ENCODE data around the gene SNED1.

SNED1 gene

DNA sequence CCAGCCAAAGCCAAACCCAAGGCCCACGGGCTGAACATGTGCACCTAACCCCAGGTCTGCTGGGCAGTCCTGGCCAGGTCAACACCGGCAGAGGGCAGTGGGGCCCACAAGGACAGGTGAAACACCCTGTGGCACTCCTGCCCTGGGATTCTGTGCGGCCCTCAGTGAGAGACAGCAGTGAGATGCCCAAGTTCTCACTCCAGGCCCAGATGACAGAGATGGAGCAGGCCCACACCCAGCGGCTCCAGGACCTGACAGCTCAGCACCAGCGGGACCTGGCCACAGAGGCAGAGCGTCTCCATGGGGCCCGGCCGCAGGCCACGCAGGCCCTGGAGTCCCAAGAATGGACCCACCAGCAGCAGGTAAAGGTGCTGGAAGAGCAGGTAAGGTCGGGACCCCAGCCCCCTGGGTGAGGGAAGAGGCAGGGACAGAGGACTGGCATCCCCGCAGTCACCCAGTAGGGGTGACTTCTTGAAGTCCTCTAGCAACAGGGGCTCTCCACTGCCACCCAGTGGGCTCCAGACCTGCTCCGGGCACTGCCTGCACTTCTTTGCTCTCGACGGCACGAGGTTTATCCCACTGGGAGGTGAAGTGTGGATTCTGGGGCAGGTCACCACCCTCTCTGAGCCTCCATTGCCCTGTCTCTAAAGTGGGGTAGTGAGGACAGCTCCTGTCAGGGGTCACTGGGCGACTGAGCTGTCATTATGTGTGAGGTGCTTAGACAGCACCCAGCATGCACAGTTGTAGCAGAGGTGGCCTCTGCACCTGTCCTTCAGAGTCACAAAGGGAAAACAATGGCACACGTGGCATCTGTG lies 8.8 kb upstream of the SNED1 start:
- Histone ChIP-seq H3K9ac (no peak overlapping the region), H2AFZ (ENCODE audit: low read depth) (no peak overlapping the region), H3K79me2 (ENCODE audit: insufficient read depth, low read depth) (no peaks in the 10 kb centered on the region), H3K36me3 (ENCODE audit: insufficient read depth) (no peaks in the 10 kb centered on the region), H3K4me2 (no peak overlapping the region), H3K27ac (no peak overlapping the region), H3K27me3 (ENCODE audit: insufficient read depth, low read depth) (peaks cover 22% of the 10 kb centered on the region), H4K20me1 (ENCODE audit: insufficient read depth) (no peaks in the 10 kb centered on the region), H3K4me1 (ENCODE audit: low read depth, poor library complexity, severe bottlenecking) (no peaks in the 10 kb centered on the region), H3K4me3 (IDR thresholded peaks at IDR 0.05; ENCODE audit: insufficient read depth, low read depth, low read length) (no peak overlapping the region)
- TF ChIP-seq, protein P1, sequence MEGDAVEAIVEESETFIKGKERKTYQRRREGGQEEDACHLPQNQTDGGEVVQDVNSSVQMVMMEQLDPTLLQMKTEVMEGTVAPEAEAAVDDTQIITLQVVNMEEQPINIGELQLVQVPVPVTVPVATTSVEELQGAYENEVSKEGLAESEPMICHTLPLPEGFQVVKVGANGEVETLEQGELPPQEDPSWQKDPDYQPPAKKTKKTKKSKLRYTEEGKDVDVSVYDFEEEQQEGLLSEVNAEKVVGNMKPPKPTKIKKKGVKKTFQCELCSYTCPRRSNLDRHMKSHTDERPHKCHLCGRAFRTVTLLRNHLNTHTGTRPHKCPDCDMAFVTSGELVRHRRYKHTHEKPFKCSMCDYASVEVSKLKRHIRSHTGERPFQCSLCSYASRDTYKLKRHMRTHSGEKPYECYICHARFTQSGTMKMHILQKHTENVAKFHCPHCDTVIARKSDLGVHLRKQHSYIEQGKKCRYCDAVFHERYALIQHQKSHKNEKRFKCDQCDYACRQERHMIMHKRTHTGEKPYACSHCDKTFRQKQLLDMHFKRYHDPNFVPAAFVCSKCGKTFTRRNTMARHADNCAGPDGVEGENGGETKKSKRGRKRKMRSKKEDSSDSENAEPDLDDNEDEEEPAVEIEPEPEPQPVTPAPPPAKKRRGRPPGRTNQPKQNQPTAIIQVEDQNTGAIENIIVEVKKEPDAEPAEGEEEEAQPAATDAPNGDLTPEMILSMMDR (conservative IDR thresholded peaks at IDR 0.05; ENCODE audit: low read depth, low read length), result no peak; the same call in 1 of the 2 replicates

DNA sequence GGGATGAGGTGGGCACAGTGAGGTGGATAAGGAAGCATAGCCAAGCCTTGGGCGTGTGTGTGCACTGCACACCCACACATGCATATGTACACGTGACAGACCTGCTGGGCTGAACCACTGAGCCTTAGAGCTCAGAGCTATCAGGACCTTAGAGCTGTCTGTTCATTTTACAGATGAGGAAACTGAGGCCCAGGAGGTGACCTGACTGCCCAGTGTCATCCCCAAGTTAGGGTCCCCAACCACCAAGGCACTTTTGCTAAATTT lies 8.2 kb upstream of the SNED1 start:
- Histone ChIP-seq H3K36me3 (ENCODE audit: insufficient read depth) (no peaks in the 10 kb centered on the region), H3K79me2 (ENCODE audit: insufficient read depth, low read depth) (no peaks in the 10 kb centered on the region), H3K4me2 (no peak overlapping the region), H3K27me3 (ENCODE audit: insufficient read depth, low read depth) (peaks cover 24% of the 10 kb centered on the region), H2AFZ (ENCODE audit: low read depth) (no peak overlapping the region), H3K4me3 (IDR thresholded peaks at IDR 0.05; ENCODE audit: insufficient read depth, low read depth, low read length) (no peak overlapping the region), H4K20me1 (ENCODE audit: insufficient read depth) (no peaks in the 10 kb centered on the region), H3K27ac (no peak overlapping the region), H3K4me1 (ENCODE audit: low read depth, poor library complexity, severe bottlenecking) (no peaks in the 10 kb centered on the region), H3K9ac (no peak overlapping the region)
- TF ChIP-seq, protein P1 (conservative IDR thresholded peaks at IDR 0.05; ENCODE audit: low read depth, low read length), result no peak

DNA sequence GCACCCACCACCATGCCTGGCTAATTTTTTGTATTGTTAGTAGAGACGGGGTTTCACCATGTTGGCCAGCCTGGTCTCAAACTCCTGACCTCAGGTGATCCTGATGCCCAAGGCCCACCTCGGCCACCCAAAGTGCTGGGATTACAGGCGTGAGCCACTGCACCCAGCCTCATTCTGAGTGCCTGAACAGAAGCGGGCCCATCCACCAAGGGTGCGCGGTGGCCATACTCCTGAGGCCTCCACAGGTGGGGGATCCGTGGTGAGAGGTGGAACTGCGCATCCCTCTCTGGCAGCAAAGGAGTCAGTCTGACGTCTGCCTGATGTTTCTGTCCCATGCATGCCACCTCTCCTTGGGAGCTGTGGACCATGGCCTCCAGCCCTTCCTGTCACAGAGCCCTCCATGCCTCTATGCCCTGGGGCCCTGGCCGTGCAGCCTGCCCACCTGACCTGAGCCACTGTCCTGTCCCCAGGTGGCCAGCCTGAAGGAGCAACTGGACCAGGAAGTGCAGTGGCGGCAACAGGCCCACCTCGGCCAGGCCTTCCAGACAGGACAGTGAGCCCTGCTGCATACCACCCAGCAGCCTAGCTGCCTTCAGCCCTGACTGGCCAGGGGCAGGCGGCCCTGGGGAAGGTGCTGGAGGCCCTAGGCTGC lies 7.6 kb upstream of the SNED1 start:
- no peak overlapping the region for H3K9ac ChIP-seq
- H4K20me1 ChIP-seq (ENCODE audit: insufficient read depth), result no peaks in the 10 kb centered on the region
- no peaks in the 10 kb centered on the region for H3K4me1 ChIP-seq (ENCODE audit: low read depth, poor library complexity, severe bottlenecking)
- H3K27ac ChIP-seq, result no peak overlapping the region
- H3K36me3 ChIP-seq (ENCODE audit: insufficient read depth), result no peaks in the 10 kb centered on the region
- no peak overlapping the region for H3K4me2 ChIP-seq
- no peak overlapping the region for H3K4me3 ChIP-seq (IDR thresholded peaks at IDR 0.05; ENCODE audit: insufficient read depth, low read depth, low read length)
- H2AFZ ChIP-seq (ENCODE audit: low read depth), result no peak overlapping the region
- TF ChIP-seq, protein P1 (conservative IDR thresholded peaks at IDR 0.05; ENCODE audit: low read depth, low read length), result no peak
- H3K27me3 ChIP-seq (ENCODE audit: insufficient read depth, low read depth), result peaks cover 30% of the 10 kb centered on the region
- no peaks in the 10 kb centered on the region for H3K79me2 ChIP-seq (ENCODE audit: insufficient read depth, low read depth)

DNA sequence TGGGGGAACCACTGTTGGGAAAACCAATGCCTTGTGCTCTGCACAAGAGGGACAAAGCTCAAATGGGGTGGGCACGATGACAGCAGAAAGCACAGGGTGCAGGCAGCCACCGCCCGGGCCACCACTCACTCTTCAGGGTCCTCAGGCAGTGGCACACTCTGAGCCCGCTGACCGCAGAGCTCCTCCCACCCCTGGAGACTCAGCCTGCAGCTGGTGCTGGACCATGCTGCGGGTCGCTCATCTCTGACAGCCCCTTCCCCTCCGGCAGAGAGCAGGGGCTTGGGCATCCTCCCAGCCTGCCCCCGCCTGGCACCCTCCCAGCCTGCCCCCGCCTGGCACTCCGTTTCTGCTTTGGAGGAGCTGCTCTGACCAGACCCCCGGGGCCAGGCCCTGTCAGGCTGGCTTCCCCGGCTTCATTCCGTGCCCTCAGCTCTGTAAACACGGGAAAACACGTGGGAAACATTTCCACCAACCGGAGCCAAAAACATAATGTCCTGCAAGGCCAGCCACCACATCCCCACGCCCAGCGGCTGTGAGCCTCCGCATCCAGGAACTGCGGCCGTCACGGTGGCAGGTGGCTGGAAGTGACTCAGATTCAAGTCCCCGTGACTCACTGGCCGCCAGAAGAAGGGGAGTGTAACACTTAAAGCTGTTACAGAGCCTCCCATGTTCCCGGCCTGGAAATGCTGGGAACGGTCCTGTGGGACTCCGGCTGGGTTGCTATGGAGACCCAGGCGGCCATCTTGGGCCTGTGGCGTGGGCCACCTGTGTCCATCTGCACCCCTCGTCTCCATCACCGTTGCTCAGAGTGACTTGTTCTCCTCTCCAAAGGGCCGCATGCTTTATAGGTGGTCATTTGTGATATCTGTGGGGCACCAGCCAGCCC lies 6.8 kb upstream of the SNED1 start:
- no peak overlapping the region for H2AFZ ChIP-seq (ENCODE audit: low read depth)
- no peak overlapping the region for H3K27ac ChIP-seq
- H4K20me1 ChIP-seq (ENCODE audit: insufficient read depth), result no peaks in the 10 kb centered on the region

More for the DNA sequence above, 6.8 kb upstream of the SNED1 start:
- TF ChIP-seq, protein P1 (conservative IDR thresholded peaks at IDR 0.05; ENCODE audit: low read depth, low read length), result no peak
- H3K27me3 ChIP-seq (ENCODE audit: insufficient read depth, low read depth), result peaks cover 34% of the 10 kb centered on the region
- H3K4me1 ChIP-seq (ENCODE audit: low read depth, poor library complexity, severe bottlenecking), result no peaks in the 10 kb centered on the region
- H3K4me2 ChIP-seq, result no peak overlapping the region
- H3K36me3 ChIP-seq (ENCODE audit: insufficient read depth), result no peaks in the 10 kb centered on the region
- no peak overlapping the region for H3K9ac ChIP-seq
- no peak overlapping the region for H3K4me3 ChIP-seq (IDR thresholded peaks at IDR 0.05; ENCODE audit: insufficient read depth, low read depth, low read length)
- H3K79me2 ChIP-seq (ENCODE audit: insufficient read depth, low read depth), result no peaks in the 10 kb centered on the region
